GM19372 (cell line): ENCODE results near the gene QRFP.

Experiments
- ATAC-seq: cut with Tn5 transposase; IDR thresholded peaks from one replicate; pipeline ENCODE4 v1.9.1; 2021; ENCODE audit warnings: mild to moderate bottlenecking, low read depth, moderate library complexity; ENCODE audit not compliant: unreplicated experiment

Gene QRFP

GRCh38 chr9:130893341-130894101, 3.1 kb downstream of the QRFP start:
- no peak for ATAC-seq

GRCh38 chr9:130892477-130893304, 3.9 kb downstream of the QRFP start:
- ATAC-seq, result no peak

GRCh38 chr9:130891688-130892476, 4.7 kb downstream of the QRFP start:
- no peak for ATAC-seq

GRCh38 chr9:130890870-130891687, 5.5 kb downstream of the QRFP start:
- ATAC-seq, result no peak

- ATAC-seq, result no peak
Measured at GRCh38 chr9:130890124-130890523, 6.5 kb downstream of the QRFP start.

GRCh38 chr9:130888146-130888885, 8.3 kb downstream of the QRFP start:
- ATAC-seq, result no peak

GRCh38 chr9:130887494-130888144, 9.0 kb downstream of the QRFP start:
- no peak for ATAC-seq

GRCh38 chr9:130886981-130887380, 9.6 kb downstream of the QRFP start:
- no peak for ATAC-seq

GRCh38 chr9:130885484-130886375, 10.9 kb downstream of the QRFP start:
- ATAC-seq, result no peak

GRCh38 chr9:130884542-130885483, 11.8 kb downstream of the QRFP start:
- ATAC-seq, result no peak

- no peak for ATAC-seq
Measured at GRCh38 chr9:130884111-130884531, 12.5 kb downstream of the QRFP start.

GRCh38 chr9:130883479-130883878, 13.1 kb downstream of the QRFP start:
- no peak for ATAC-seq

- ATAC-seq, result no peak
Measured at GRCh38 chr9:130882696-130883225, 13.9 kb downstream of the QRFP start.

- ATAC-seq, result no peak
Measured at GRCh38 chr9:130881516-130881915, 15.1 kb downstream of the QRFP start.

- no peak for ATAC-seq
Measured at GRCh38 chr9:130880599-130881220, 15.9 kb downstream of the QRFP start.

GRCh38 chr9:130879863-130880411, 16.7 kb downstream of the QRFP start:
- no peak for ATAC-seq
